IPS-18a (cell line): Measurements from ENCODE around the gene CLOCK.

Source experiments
- H3K27ac ChIP-seq: one replicate; pipeline ENCODE4 v1.5.1; 2013; ENCODE audit warnings: low read length
- H3K27me3 ChIP-seq: one replicate; pipeline ENCODE4 v1.6.1; 2013; ENCODE audit warnings: mild to moderate bottlenecking, low read length; ENCODE audit not compliant: control insufficient read depth, insufficient read depth
- H3K36me3 ChIP-seq: one replicate; pipeline ENCODE4 v1.6.1; 2013; ENCODE audit warnings: low read depth, low read length; ENCODE audit not compliant: control insufficient read depth
- H3K4me1 ChIP-seq: one replicate; pipeline ENCODE4 v1.6.1; 2013; ENCODE audit warnings: low read depth, low read length; ENCODE audit not compliant: control insufficient read depth
- H3K4me3 ChIP-seq: one replicate; pipeline ENCODE4 v1.5.1; 2013; ENCODE audit warnings: low read length
- H3K9ac ChIP-seq: one replicate; pipeline ENCODE4 v1.6.1; 2013; ENCODE audit warnings: mild to moderate bottlenecking, low read length, moderate library complexity
- H3K9me3 ChIP-seq: one replicate; pipeline ENCODE4 v1.6.1; 2013; ENCODE audit warnings: low read depth, low read length; ENCODE audit not compliant: control insufficient read depth

Gene CLOCK

GRCh38 chr4:55469979-55470378, 76.7 kb downstream of the CLOCK start:
- peaks cover 39% of the 10 kb centered on the region for H3K36me3 ChIP-seq

GRCh38 chr4:55468724-55469123, 78.0 kb downstream of the CLOCK start:
- Histone ChIP-seq H3K9me3 (no peaks in the 10 kb centered on the region), H3K36me3 (peaks cover 27% of the 10 kb centered on the region), H3K27ac (no peak overlapping the region), H3K27me3 (no peaks in the 10 kb centered on the region), H3K4me1 (peaks cover 3% of the 10 kb centered on the region), H3K9ac (no peak overlapping the region), H3K4me3 (no peak overlapping the region)

More at GRCh38 chr4:55469979-55470378, 76.7 kb downstream of the CLOCK start:
- Histone ChIP-seq H3K9me3 (no peaks in the 10 kb centered on the region), H3K4me1 (peaks cover 3% of the 10 kb centered on the region), H3K9ac (no peak overlapping the region), H3K27me3 (no peaks in the 10 kb centered on the region), H3K27ac (no peak overlapping the region), H3K4me3 (no peak overlapping the region)

GRCh38 chr4:55466001-55466400, 80.7 kb downstream of the CLOCK start:
- no peaks in the 10 kb centered on the region for H3K27me3 ChIP-seq
- H3K36me3 ChIP-seq: peaks cover 19% of the 10 kb centered on the region
- peaks cover 3% of the 10 kb centered on the region for H3K4me1 ChIP-seq
- no peak overlapping the region for H3K4me3 ChIP-seq
- H3K9ac ChIP-seq: no peak overlapping the region
- no peaks in the 10 kb centered on the region for H3K9me3 ChIP-seq
- no peak overlapping the region for H3K27ac ChIP-seq

- Histone ChIP-seq H3K9ac (no peak overlapping the region), H3K27ac (no peak overlapping the region), H3K36me3 (peaks cover 18% of the 10 kb centered on the region), H3K27me3 (no peaks in the 10 kb centered on the region), H3K4me3 (no peak overlapping the region), H3K9me3 (no peaks in the 10 kb centered on the region), H3K4me1 (no peaks in the 10 kb centered on the region)
Measured at GRCh38 chr4:55458611-55459010, 88.1 kb downstream of the CLOCK start.

GRCh38 chr4:55458164-55458563, 88.5 kb downstream of the CLOCK start:
- peaks cover 18% of the 10 kb centered on the region for H3K36me3 ChIP-seq
- H3K4me3 ChIP-seq: no peak overlapping the region
- H3K27ac ChIP-seq: no peak overlapping the region
- H3K9me3 ChIP-seq: no peaks in the 10 kb centered on the region
- H3K27me3 ChIP-seq: no peaks in the 10 kb centered on the region
- H3K4me1 ChIP-seq: no peaks in the 10 kb centered on the region
- no peak overlapping the region for H3K9ac ChIP-seq

GRCh38 chr4:55450566-55450965, 96.1 kb downstream of the CLOCK start:
- H3K9ac ChIP-seq: no peak overlapping the region
- no peaks in the 10 kb centered on the region for H3K27me3 ChIP-seq
- no peak overlapping the region for H3K27ac ChIP-seq
- no peaks in the 10 kb centered on the region for H3K9me3 ChIP-seq
- H3K4me3 ChIP-seq: no peak overlapping the region
- peaks cover 46% of the 10 kb centered on the region for H3K36me3 ChIP-seq
- no peaks in the 10 kb centered on the region for H3K4me1 ChIP-seq

GRCh38 chr4:55447831-55448230, 98.9 kb downstream of the CLOCK start:
- Histone ChIP-seq H3K4me3 (no peak overlapping the region), H3K9me3 (no peaks in the 10 kb centered on the region), H3K4me1 (no peaks in the 10 kb centered on the region), H3K27me3 (no peaks in the 10 kb centered on the region), H3K27ac (no peak overlapping the region), H3K36me3 (peaks cover 55% of the 10 kb centered on the region), H3K9ac (no peak overlapping the region)

GRCh38 chr4:55447108-55447708, 99.5 kb downstream of the CLOCK start:
- peaks cover 58% of the 10 kb centered on the region for H3K36me3 ChIP-seq

GRCh38 chr4:55446578-55446922, 100.2 kb downstream of the CLOCK start:
- no peaks in the 10 kb centered on the region for H3K4me1 ChIP-seq
- H3K27me3 ChIP-seq: no peaks in the 10 kb centered on the region
- H3K9ac ChIP-seq: no peak overlapping the region
- H3K4me3 ChIP-seq: no peak overlapping the region
- no peaks in the 10 kb centered on the region for H3K9me3 ChIP-seq
- peaks cover 57% of the 10 kb centered on the region for H3K36me3 ChIP-seq
- no peak overlapping the region for H3K27ac ChIP-seq

More at GRCh38 chr4:55447108-55447708, 99.5 kb downstream of the CLOCK start:
- no peaks in the 10 kb centered on the region for H3K4me1 ChIP-seq
- H3K4me3 ChIP-seq: no peak overlapping the region
- H3K27me3 ChIP-seq: no peaks in the 10 kb centered on the region
- no peak overlapping the region for H3K27ac ChIP-seq
- H3K9ac ChIP-seq: no peak overlapping the region
- H3K9me3 ChIP-seq: no peaks in the 10 kb centered on the region

- H3K4me1 ChIP-seq: no peaks in the 10 kb centered on the region
Measured at GRCh38 chr4:55445921-55446577, 100.7 kb downstream of the CLOCK start.

GRCh38 chr4:55444827-55445226, 101.9 kb downstream of the CLOCK start:
- peaks cover 50% of the 10 kb centered on the region for H3K36me3 ChIP-seq
- no peak overlapping the region for H3K27ac ChIP-seq
- no peaks in the 10 kb centered on the region for H3K27me3 ChIP-seq
- no peak overlapping the region for H3K4me3 ChIP-seq
- H3K9me3 ChIP-seq: no peaks in the 10 kb centered on the region
- no peaks in the 10 kb centered on the region for H3K4me1 ChIP-seq
- no peak overlapping the region for H3K9ac ChIP-seq

More at GRCh38 chr4:55445921-55446577, 100.7 kb downstream of the CLOCK start:
- H3K27me3 ChIP-seq: no peaks in the 10 kb centered on the region
- H3K36me3 ChIP-seq: peaks cover 57% of the 10 kb centered on the region
- no peak overlapping the region for H3K9ac ChIP-seq
- no peak overlapping the region for H3K4me3 ChIP-seq
- H3K27ac ChIP-seq: no peak overlapping the region
- no peaks in the 10 kb centered on the region for H3K9me3 ChIP-seq

- H3K36me3 ChIP-seq: peaks cover 32% of the 10 kb centered on the region
- H3K4me3 ChIP-seq: no peak overlapping the region
- H3K9ac ChIP-seq: no peak overlapping the region
- no peaks in the 10 kb centered on the region for H3K4me1 ChIP-seq
- H3K27me3 ChIP-seq: no peaks in the 10 kb centered on the region
- H3K27ac ChIP-seq: no peak overlapping the region
- H3K9me3 ChIP-seq: no peaks in the 10 kb centered on the region
Measured at GRCh38 chr4:55442541-55442940, 104.2 kb downstream of the CLOCK start.
